ENCODE data around the gene BRIP1.

BRIP1 gene

GRCh38 chr17:61784510-61784909 lies 78.8 kb downstream of the BRIP1 start (continued):
- TF ChIP-seq ZNF394 (tag by site-specific recombination; IDR thresholded peaks at IDR 0.05; ENCODE audit: borderline replicate concordance) (no peak), ZNF513 (tag by site-specific recombination; IDR thresholded peaks at IDR 0.05) (no peak), ZNF37A (tag by site-specific recombination; IDR thresholded peaks at IDR 0.05) (no peak), ZNF266 (tag by site-specific recombination; IDR thresholded peaks at IDR 0.05; ENCODE audit: low read depth) (no peak), ZNF677 (tag by site-specific recombination; IDR thresholded peaks at IDR 0.05) (no peak)
- TF ChIP-seq, protein P1, sequence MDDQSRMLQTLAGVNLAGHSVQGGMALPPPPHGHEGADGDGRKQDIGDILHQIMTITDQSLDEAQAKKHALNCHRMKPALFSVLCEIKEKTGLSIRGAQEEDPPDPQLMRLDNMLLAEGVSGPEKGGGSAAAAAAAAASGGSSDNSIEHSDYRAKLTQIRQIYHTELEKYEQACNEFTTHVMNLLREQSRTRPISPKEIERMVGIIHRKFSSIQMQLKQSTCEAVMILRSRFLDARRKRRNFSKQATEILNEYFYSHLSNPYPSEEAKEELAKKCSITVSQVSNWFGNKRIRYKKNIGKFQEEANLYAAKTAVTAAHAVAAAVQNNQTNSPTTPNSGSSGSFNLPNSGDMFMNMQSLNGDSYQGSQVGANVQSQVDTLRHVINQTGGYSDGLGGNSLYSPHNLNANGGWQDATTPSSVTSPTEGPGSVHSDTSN (CRISPR knock-in tag; IDR thresholded peaks at IDR 0.05): no peak

GRCh38 chr17:61783556-61784304 lies 79.6 kb downstream of the BRIP1 start:
- CTCF ChIA-PET: no interaction called here
- H3K36me3 ChIP-seq (ENCODE audit: control insufficient read depth in 2 of 2, insufficient read depth in 1 of 2, low read length in 2 of 2): peaks cover 40 to 46% of the 10 kb centered on the region in 2 experiments
- POLR2A ChIA-PET: no interaction called here

DNA sequence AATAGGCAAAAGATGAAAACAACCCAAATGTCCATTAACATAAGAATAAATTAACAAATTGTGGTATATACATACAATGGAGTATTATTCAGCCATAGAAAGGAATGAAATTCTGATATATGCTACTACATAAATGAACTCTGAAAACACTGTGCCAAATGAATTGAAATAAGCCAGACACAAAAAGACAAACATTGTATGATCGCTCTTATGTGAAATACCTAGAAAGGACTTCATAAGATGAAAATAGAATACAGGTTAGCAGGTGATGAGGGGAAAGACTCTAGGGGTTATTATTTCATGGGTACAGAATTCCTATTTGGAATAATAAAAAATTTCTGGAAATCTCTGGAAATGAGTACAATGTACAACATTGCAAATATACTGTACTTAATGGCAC lies 80.2 kb downstream of the BRIP1 start:
- POLR2A ChIA-PET: no interaction called here
- no peaks in the 10 kb centered on the region for H3K9me3 ChIP-seq (ENCODE audit: control insufficient read depth, insufficient read depth, low read depth, low read length)
- peaks cover 41 to 47% of the 10 kb centered on the region in 2 experiments for H3K36me3 ChIP-seq (ENCODE audit: control insufficient read depth in 2 of 2, insufficient read depth in 1 of 2, low read length in 2 of 2)
- no peaks in the 10 kb centered on the region for H3K4me1 ChIP-seq (ENCODE audit: control insufficient read depth, insufficient read depth, low read length)
- CTCF ChIA-PET: no interaction called here
- no peak overlapping the region for H3K27ac ChIP-seq (ENCODE audit: extremely low read depth, low read depth, low read length)
- peak; percentile 7; the same call in 1 of the 2 replicates for TF ChIP-seq ZNF146 (tag by site-specific recombination; IDR thresholded peaks at IDR 0.05)
- TF ChIP-seq HOXA7 (CRISPR knock-in tag; IDR thresholded peaks at IDR 0.05; ENCODE audit: borderline replicate concordance): no peak
- H3K4me3 ChIP-seq (ENCODE audit: low read depth, low read length): no peak overlapping the region

More at GRCh38 chr17:61783556-61784304, 79.6 kb downstream of the BRIP1 start:
- Histone ChIP-seq H3K4me3 (ENCODE audit: low read depth, low read length) (no peak overlapping the region), H3K27ac (ENCODE audit: extremely low read depth, low read depth, low read length) (no peak overlapping the region), H3K9me3 (ENCODE audit: control insufficient read depth, insufficient read depth, low read depth, low read length) (no peaks in the 10 kb centered on the region), H3K4me1 (ENCODE audit: control insufficient read depth, insufficient read depth, low read length) (no peaks in the 10 kb centered on the region)
- TF ChIP-seq ZNF394 (tag by site-specific recombination; IDR thresholded peaks at IDR 0.05; ENCODE audit: borderline replicate concordance): no peak
- TF ChIP-seq ZEB2 (tag by site-specific recombination; IDR thresholded peaks at IDR 0.05): no peak
- no peak for TF ChIP-seq ZNF214 (tag by site-specific recombination; IDR thresholded peaks at IDR 0.05; ENCODE audit: borderline replicate concordance)
- no peak for TF ChIP-seq ZBTB8A (tag by site-specific recombination; IDR thresholded peaks at IDR 0.05)
- no peak for TF ChIP-seq ZNF658 (tag by site-specific recombination; IDR thresholded peaks at IDR 0.05)
- no peak for TF ChIP-seq AEBP2 (tag by site-specific recombination; IDR thresholded peaks at IDR 0.05; ENCODE audit: borderline replicate concordance)
- no peak for TF ChIP-seq ZSCAN23 (tag by site-specific recombination; IDR thresholded peaks at IDR 0.05)

DNA sequence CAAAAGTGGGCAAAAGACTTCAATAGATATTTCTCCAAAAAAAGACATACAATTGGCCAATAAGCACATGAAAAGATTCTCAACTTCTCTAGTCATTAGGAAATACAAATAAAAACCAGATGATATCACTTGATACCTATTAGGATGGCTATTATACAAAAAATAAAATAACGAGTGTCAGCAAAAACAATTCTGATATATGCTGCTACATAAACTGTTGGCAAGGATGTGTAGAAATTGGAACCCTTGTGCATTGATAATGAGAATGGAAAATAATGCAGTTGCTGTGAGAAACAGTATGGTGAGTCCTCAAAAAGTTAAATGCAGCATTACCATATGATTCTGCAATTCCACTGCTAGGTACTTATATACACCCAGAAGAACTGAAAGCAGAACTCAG lies 80.6 kb downstream of the BRIP1 start:
- CTCF ChIA-PET: no interaction called here
- no peak overlapping the region for H3K27ac ChIP-seq (ENCODE audit: extremely low read depth, low read depth, low read length)
- TF ChIP-seq EGR2 (tag by site-specific recombination; IDR thresholded peaks at IDR 0.05; ENCODE audit: low read depth) (no peak), ZNF155 (tag by site-specific recombination; IDR thresholded peaks at IDR 0.05) (no peak), ZNF157 (tag by site-specific recombination; IDR thresholded peaks at IDR 0.05) (no peak), ZNF292 (tag by site-specific recombination; IDR thresholded peaks at IDR 0.05; ENCODE audit: borderline replicate concordance, low read depth) (no peak), ZNF23 (tag by site-specific recombination; IDR thresholded peaks at IDR 0.05; ENCODE audit: borderline replicate concordance) (no peak), ZNF664 (tag by site-specific recombination; IDR thresholded peaks at IDR 0.05) (no peak), ZSCAN4 (tag by site-specific recombination; IDR thresholded peaks at IDR 0.05) (no peak)
- TF ChIP-seq, protein P2, sequence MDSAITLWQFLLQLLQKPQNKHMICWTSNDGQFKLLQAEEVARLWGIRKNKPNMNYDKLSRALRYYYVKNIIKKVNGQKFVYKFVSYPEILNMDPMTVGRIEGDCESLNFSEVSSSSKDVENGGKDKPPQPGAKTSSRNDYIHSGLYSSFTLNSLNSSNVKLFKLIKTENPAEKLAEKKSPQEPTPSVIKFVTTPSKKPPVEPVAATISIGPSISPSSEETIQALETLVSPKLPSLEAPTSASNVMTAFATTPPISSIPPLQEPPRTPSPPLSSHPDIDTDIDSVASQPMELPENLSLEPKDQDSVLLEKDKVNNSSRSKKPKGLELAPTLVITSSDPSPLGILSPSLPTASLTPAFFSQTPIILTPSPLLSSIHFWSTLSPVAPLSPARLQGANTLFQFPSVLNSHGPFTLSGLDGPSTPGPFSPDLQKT (IDR thresholded peaks at IDR 0.05; ENCODE audit: borderline replicate concordance, low read depth, low read length): no peak

More for the DNA sequence above, 80.6 kb downstream of the BRIP1 start:
- peaks cover 39 to 47% of the 10 kb centered on the region in 2 experiments for H3K36me3 ChIP-seq (ENCODE audit: control insufficient read depth in 2 of 2, insufficient read depth in 1 of 2, low read length in 2 of 2)
- POLR2A ChIA-PET: no interaction called here
- H3K9me3 ChIP-seq (ENCODE audit: control insufficient read depth, insufficient read depth, low read depth, low read length): no peaks in the 10 kb centered on the region
- H3K4me3 ChIP-seq (ENCODE audit: low read depth, low read length): no peak overlapping the region
- H3K4me1 ChIP-seq (ENCODE audit: control insufficient read depth, insufficient read depth, low read length): no peaks in the 10 kb centered on the region
